Right lobe of liver (tissue), 6 donors: ENCODE results near the gene CCND2. TPM values are rescaled to one million over a fixed set of nuclear protein-coding genes. Genes with fewer than 3 reads are reported as not detected.
A peak's percentile ranks its signal among the peaks of the same experiment; 100 is the strongest.

Source experiments
- ATAC-seq, 4 donors: fragments of 200-7000 bp; cut with Tn5 transposase; one replicate each; pipeline ENCODE4 v1.9.1; 2020; ENCODE audit warnings: mild to moderate bottlenecking in 4 of 4, moderate library complexity in 4 of 4
- DNase-seq, 3 donors: peaks; one replicate each; pipeline ENCODE4 v3.0.0-alpha.2; 2020
- H3K27ac ChIP-seq, 3 donors: fragments of 200-600 bp; one replicate each; pipeline ENCODE4 v1.8.0; 2022
- H3K27me3 ChIP-seq, 2 donors: fragments of 200-600 bp; one replicate each; pipeline ENCODE4 v1.8.0; 2022
- H3K36me3 ChIP-seq, 4 donors: fragments of 200-600 bp; sonication (generic) in 1 of 4; one replicate each; pipeline versions ENCODE4 v1.5.1 to v1.8.0; 2017 to 2022; ENCODE audit warnings: control low read depth in 1 of 4
- H3K4me1 ChIP-seq, 4 donors: fragments of 200-600 bp; sonication (generic) in 1 of 4; one replicate each; pipeline versions ENCODE4 v1.5.1 to v1.8.0; 2017 to 2022; ENCODE audit warnings: control low read depth in 1 of 4
- H3K4me3 ChIP-seq, 3 donors: fragments of 200-600 bp; one replicate each; pipeline ENCODE4 v1.8.0; 2022
- H3K9me3 ChIP-seq, 4 donors: fragments of 200-600 bp; sonication (generic) in 1 of 4; one replicate each; pipeline versions ENCODE4 v1.5.1 to v1.8.0; 2017 to 2022; ENCODE audit warnings: control low read depth in 1 of 4
- POLR2A ChIP-seq: fragments of 450-650 bp; IDR thresholded peaks from one replicate; pipeline ENCODE4 v1.6.1; 2017; ENCODE audit warnings: antibody characterized with exemption, mild to moderate bottlenecking
- WGBS: methylation state at CpG from one replicate; pipeline ENCODE4 v1.1.6; 2018; ENCODE audit warnings: low coverage, low lambda C conversion rate; ENCODE audit not compliant: insufficient coverage; ENCODE audit errors: missing lambda C conversion rate; 5-methylcytosine and 5-hydroxymethylcytosine counted together
- intact Hi-C, 2 donors: fragments of 100-400 bp; cut with DNase I; formaldehyde crosslinking; loops; one replicate each; pipeline versions ENCODE4 v1.11.2 to v1.14.1; 2022
- total RNA-seq, 6 experiments: library from RNA; depleted of rRNA in 2 of 6; stranded (reverse); fragments of >200 nt in 2 of 6; fragmentation: NEBNext Ultra II Directional in 3 of 6; extraction: Animal tissue kit (Norgen Biotek cat#: 25700) in 3 of 6; gene quantifications; one replicate each; pipeline versions ENCODE4 v1.1.0 to v1.2.4, GENCODE V29; 2016 to 2023
- TF ChIP-seq, protein P1 (sequence below), 4 donors: fragments of 200-600 bp in 3 of 4; fragments of 450-650 bp in 1 of 4; IDR thresholded peaks; one replicate each; pipeline versions ENCODE4 v1.5.1 to v1.8.0; 2016 to 2022; ENCODE audit warnings: antibody characterized with exemption in 4 of 4, mild to moderate bottlenecking in 2 of 4
- donor health status: DM: no; HTN: yes; CAD: no.
- donor health status: DM: no; HTN: no; CAD: no.
- donor health status: DM: no; HTN: no; CAD: no.
- donor health status: DM: no; HTN: yes; CAD: no.
- donor health status: DM: no; HTN: yes; CAD: no.

Gene CCND2
- total RNA-seq, 6 experiments from 2014 or later: 1.1 to 6.2 (median 1.5) TPM

DNA sequence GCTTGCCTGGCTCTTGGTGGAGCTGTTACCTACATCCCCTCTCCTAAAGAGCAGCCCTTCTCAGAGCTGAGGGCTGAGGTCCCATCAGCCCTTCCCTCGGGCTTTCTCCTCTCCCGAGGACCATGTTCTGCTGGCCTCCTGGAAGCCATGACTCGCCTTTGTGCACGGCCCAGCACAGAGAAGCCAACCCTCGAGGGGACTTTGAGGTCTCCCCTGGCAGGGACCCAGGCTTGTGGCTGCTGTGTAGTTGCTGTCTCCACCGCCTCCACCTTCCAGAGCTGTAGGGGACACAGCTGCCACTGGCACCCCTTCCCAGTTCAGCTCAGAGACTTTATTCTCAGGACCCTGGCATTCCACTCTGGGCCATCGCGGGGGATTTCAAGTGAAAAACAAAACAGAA, 22.9 kb upstream of the CCND2 start:
- Histone ChIP-seq H3K4me1 (no peaks in the 10 kb centered on the region), H3K27me3 (no peaks in the 10 kb centered on the region), H3K36me3 (no peaks in the 10 kb centered on the region), H3K27ac (no peak overlapping the region), H3K4me3 (no peak overlapping the region), H3K9me3 (no peaks in the 10 kb centered on the region)
- no peak for TF ChIP-seq POLR2A
- TF ChIP-seq, protein P1, sequence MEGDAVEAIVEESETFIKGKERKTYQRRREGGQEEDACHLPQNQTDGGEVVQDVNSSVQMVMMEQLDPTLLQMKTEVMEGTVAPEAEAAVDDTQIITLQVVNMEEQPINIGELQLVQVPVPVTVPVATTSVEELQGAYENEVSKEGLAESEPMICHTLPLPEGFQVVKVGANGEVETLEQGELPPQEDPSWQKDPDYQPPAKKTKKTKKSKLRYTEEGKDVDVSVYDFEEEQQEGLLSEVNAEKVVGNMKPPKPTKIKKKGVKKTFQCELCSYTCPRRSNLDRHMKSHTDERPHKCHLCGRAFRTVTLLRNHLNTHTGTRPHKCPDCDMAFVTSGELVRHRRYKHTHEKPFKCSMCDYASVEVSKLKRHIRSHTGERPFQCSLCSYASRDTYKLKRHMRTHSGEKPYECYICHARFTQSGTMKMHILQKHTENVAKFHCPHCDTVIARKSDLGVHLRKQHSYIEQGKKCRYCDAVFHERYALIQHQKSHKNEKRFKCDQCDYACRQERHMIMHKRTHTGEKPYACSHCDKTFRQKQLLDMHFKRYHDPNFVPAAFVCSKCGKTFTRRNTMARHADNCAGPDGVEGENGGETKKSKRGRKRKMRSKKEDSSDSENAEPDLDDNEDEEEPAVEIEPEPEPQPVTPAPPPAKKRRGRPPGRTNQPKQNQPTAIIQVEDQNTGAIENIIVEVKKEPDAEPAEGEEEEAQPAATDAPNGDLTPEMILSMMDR (IDR thresholded peaks at IDR 0.05): no peak
- DNase-seq (no peak), ATAC-seq (peak in 1 of 4 donors; percentile 32)
- 58% methylated on average over 6 of the region's 8 CpGs for WGBS
- intact Hi-C loops: no loop called here

DNA sequence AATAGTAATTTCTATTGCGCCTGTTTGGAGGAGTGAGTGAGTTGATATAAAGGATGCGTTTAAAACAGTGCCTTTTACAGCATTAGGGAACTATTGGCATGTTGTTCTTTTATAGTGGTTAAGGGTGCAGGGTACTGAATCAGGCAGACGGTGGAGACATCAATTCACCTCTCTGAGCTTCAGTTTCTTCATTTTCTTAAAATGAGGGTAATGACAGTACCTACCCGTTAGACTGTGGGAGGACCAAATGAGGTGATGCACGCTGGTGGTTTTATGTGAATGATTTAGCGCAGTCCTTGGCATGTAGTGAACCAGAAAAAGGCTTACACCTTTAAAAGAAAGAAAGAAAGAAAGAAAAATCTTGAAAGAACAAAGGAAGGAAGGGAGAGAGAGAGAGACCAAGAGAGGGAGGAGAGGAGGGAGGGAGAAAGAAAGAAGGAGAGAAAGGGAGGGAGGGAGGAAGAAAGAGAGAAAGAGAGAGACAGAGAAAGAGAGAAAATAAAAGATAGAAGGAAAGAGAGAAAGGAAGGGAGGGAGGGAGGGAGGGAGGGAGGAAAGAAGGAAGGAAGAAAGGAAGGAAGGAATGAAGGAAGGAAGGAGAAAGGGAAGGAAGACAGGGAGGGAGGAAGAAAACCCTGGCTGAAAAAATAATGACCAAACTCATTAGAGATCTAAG, 22.2 kb upstream of the CCND2 start:
- Histone ChIP-seq H3K9me3 (no peaks in the 10 kb centered on the region), H3K27me3 (no peaks in the 10 kb centered on the region), H3K4me3 (no peak overlapping the region), H3K4me1 (no peaks in the 10 kb centered on the region), H3K27ac (no peak overlapping the region), H3K36me3 (no peaks in the 10 kb centered on the region)
- TF ChIP-seq, protein P1 (IDR thresholded peaks at IDR 0.05): no peak
- TF ChIP-seq POLR2A: no peak
- 55% methylated on average over 6 of the region's 6 CpGs for WGBS
- no peak for DNase-seq
- intact Hi-C loops: no loop called here
- no peak for ATAC-seq

DNA sequence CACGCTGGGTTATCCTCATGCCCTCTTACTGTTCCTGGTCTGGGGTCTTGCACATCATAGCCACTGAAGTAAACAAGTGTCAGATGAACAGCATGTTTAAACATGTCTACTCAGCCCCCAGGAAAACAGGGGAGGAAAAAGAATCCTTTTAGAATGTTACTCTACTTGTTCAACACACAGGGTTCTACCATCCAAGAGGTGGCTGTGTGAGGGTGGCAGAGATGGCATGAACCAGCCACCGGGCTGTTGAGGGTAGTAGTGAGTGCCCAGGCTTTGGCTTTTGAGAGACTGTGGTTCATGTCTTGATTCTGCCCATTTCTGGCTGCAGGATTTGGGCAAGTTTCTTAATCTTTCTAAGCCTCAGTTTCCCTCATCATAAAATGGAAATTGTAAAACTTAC, 21.6 kb upstream of the CCND2 start:
- 61% methylated on average over 2 of the region's 2 CpGs for WGBS
- Histone ChIP-seq H3K36me3 (no peaks in the 10 kb centered on the region), H3K9me3 (no peaks in the 10 kb centered on the region), H3K27me3 (no peaks in the 10 kb centered on the region), H3K27ac (no peak overlapping the region), H3K4me1 (no peaks in the 10 kb centered on the region), H3K4me3 (no peak overlapping the region)
- DNase-seq: no peak
- ATAC-seq: no peak
- TF ChIP-seq POLR2A: no peak
- TF ChIP-seq, protein P1 (IDR thresholded peaks at IDR 0.05): no peak
- intact Hi-C loops: no loop called here

DNA sequence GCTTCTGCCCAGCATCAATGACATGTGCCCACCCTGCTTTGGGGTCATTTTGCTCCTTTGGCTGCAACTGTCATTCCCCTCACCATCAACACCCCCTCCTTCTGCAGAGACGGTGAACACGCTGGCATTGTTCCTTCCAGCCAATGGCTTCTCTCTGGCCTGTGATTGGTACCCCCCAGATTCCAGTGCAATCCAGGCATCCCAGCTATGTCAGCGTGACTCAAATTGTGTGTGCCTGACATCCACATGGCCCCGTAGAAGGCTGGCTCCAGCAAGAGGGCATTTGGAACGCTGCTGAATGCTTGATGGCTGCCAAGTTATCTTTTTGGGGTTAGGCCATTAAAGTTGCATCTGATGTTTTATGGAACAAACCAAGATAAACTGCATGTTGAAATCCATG, 21.0 kb upstream of the CCND2 start:
- Histone ChIP-seq H3K36me3 (no peaks in the 10 kb centered on the region), H3K27ac (no peak overlapping the region), H3K4me3 (no peak overlapping the region), H3K27me3 (no peaks in the 10 kb centered on the region), H3K9me3 (no peaks in the 10 kb centered on the region), H3K4me1 (no peaks in the 10 kb centered on the region)
- no peak for ATAC-seq
- 31% methylated on average over 3 of the region's 5 CpGs for WGBS
- intact Hi-C loops: no loop called here
- TF ChIP-seq, protein P1 (IDR thresholded peaks at IDR 0.05): no peak
- no peak for TF ChIP-seq POLR2A
- no peak for DNase-seq
